Measurements from ENCODE around the gene GOLGA2.

DNA sequence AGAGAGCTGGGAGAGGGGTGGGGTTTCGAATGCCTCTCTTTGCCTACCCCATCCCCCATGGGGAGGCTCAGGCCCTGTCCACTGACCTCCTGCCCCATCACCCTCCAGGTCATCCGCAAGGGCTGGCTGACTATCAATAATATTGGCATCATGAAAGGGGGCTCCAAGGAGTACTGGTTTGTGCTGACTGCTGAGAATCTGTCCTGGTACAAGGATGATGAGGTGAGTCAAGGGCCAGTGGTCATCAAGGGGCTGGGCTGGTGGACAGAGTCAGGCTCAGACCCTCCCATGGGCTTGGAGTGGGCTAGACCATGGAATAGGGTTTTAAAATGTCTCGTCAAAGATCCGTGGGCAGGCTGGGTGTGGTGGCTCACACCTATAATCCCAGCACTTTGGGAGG, 33.7 kb downstream of the GOLGA2 start:
- no peak for TF ChIP-seq POLR2A (IDR thresholded peaks at IDR 0.05)
- TF ChIP-seq, protein P1, sequence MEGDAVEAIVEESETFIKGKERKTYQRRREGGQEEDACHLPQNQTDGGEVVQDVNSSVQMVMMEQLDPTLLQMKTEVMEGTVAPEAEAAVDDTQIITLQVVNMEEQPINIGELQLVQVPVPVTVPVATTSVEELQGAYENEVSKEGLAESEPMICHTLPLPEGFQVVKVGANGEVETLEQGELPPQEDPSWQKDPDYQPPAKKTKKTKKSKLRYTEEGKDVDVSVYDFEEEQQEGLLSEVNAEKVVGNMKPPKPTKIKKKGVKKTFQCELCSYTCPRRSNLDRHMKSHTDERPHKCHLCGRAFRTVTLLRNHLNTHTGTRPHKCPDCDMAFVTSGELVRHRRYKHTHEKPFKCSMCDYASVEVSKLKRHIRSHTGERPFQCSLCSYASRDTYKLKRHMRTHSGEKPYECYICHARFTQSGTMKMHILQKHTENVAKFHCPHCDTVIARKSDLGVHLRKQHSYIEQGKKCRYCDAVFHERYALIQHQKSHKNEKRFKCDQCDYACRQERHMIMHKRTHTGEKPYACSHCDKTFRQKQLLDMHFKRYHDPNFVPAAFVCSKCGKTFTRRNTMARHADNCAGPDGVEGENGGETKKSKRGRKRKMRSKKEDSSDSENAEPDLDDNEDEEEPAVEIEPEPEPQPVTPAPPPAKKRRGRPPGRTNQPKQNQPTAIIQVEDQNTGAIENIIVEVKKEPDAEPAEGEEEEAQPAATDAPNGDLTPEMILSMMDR (IDR thresholded peaks at IDR 0.05), result no peak
